Retina (tissue), 1 donor: ENCODE data around the gene HTD2.

Source experiments
- DNase-seq: peaks from one replicate; pipeline ENCODE4 v3.0.0-alpha.2; 2016

HTD2 gene

DNA sequence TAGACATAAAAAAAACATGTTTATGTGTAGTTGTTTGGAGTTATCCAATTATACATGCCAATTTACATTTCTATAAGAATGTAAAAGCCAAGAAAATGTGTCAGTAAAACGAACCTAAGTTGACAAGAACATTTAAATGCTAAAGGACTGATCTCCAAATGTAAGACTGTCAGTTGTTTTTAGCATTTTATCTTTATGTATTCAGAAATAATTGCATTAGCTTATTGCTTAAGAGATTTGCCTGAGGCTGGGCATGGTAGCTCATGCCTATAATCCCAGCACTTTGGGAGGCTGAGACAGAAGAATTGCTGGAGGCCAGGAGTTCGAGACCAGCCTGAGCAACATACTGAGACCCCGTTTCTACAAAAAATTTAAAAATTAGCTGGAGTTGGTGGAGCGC lies 53.3 kb downstream of the HTD2 start:
- DNase-seq, result no peak

DNA sequence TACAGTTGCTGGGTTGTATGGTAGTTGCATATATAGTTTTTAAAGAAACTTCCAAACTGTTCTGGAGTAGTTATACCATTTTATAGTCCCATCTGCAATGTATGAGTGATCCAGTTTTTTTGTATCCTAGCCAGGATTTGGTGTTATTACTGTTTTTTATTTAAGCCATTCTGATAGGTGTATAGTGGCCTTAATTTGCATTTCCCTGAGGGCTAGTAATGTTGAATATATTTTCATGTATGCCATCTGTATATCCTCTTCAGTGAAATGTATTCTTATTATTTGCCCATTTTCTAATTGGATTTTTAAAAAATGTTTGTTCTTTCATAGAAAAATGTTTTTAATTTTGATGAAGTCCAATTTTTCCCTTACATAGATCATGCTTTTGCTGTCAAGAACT lies 55.5 kb downstream of the HTD2 start:
- DNase-seq, result no peak

DNA sequence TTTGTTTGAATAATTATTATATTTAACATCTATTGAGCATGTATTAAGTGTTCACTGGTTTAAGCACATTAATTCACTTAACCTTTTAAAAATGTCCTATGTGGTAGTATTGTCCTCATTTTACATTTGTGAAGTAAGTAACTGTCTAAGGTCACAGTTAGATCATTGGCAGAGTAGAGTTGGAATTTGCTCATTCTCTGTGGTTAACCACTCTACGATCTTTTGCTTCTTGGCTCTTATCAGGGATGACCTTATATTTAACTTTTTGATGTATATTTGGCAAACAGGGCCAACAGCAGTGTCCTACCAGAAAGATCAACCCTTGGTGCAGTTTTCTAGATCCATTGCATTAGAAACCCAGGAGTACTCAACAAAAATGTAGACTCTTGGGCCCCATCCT lies 60.4 kb downstream of the HTD2 start:
- no peak for DNase-seq

DNA sequence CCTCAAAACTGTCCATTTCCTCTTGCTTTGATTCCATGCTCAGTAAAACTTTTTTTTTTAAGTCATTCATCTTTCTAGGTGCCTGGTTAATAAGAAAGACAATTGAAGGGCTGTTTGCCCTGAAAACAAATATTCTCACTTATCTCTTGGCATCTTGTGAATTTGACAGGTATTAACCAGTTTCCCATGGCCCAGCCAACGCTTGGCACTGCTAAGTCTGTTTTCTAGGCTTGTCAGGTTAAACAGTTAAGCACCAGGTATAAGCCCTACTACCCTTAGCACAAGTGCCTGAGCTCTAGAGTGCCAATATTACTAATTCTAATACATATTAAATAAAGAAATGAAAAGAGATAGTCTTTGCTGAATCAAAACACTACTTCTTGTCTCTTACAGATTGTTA lies 62.7 kb downstream of the HTD2 start:
- DNase-seq, result no peak
